GM19238 (cell line): ENCODE measurements around the gene RAX2.
"Not testable (repeated sequence)": the region's sequence is repeated elsewhere in the genome, so short reads cannot be mapped to it uniquely, and the experiment has no call there.

Source experiments
- DNase-seq: peaks from one replicate; pipeline ENCODE4 v3.0.0; 2011; ENCODE audit warnings: low spot score; ENCODE audit not compliant: insufficient read length

RAX2 gene

DNA sequence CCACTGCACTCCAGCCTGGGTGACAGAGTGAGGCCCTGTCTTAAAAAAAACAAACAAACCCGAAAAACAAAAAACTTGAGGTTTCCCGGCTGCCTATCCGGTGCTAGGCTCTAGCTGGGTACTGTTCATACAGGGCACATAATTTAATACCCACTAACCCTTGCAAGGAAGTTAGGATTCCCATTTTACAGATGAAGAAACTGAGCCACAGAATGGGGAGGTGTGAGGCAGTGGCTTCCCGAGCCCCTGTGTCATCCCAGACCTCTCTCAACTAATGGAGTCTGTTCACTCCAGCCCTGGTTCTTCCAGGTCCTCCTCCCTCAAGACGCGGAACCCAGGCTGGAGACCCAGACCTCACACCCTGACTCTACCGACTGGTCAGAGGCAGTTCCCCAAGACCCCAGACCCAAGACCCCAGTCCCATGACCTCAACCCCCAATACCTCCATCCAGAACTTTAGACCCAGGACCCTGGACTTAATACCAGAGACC lies 11.1 kb downstream of the RAX2 start:
- no peak for DNase-seq

DNA sequence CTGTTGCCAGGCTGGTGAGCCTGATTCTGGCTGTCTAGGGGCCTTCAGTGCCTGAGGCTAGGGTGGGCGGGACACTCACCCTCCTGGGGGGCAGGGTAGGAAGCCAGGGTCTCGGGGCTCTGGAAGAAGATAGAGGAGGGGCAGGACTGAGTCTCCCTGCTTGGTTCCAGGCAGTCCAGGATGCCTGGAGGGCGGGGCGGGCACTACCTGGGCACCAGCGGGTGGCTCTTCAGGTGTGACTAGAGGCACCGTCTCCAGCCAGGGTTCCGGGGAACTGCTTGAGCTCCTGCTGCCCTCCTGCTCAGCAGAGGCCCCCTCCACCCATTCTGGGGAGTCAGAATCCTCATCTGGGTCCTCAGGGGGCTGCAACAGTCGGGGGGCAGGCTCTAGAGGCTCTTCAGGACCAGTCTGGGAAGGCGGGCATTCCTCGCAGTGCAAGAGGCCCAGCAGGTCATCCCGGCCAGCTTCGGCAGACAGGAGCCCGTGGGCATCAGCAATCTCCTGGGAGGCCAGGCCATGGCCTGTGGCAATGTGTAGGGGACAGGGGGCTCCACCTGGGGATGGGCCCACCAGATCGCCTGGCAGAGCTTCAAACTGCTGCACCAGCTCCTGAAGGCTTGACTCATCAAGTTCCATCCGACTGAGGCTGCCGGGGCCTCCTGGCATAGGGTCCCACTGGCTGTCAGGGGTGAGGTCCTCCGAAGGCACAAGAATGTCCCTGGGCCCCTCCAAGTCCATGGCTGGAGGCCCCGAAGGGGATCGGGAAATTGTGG lies 12.4 kb downstream of the RAX2 start:
- no peak for DNase-seq

DNA sequence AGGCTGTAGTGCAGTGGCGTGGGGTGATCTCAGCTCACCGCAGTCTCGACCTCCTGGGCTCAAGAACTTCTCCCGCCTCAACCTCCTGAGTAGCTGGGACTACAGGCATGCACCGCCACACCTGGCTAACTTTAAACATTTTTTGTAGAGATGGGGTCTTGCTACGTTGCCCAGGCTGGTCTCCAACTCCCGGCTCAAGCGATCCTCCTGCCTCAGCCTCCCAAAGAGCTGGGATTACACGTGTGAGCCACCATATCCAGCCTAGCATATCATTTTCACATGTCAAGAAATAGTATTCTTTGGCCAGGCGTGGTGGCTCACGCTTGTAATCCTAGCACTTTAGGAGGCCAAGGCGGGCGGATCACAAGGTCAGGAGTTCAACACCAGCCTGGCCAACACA lies 13.7 kb downstream of the RAX2 start:
- not testable (repeated sequence) for DNase-seq

DNA sequence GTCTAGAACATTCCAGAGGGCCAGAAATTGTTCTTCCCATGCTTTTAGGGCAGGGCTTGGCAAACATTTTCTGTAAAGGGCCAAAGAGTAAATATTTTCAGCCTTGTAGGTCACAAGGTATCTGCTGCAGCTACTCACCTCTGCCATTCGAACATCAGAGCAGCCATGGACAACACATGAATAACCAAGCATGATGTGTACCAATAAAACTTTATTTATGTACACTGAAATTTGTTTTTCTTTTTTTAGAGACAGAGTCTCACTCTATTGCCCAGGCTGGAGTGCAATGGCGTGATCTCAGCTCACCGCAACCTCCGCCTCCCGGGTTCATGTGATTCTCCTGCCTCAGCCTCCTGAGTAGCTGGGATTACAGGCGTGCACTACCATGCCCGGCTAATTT lies 14.3 kb downstream of the RAX2 start:
- not testable (repeated sequence) for DNase-seq

DNA sequence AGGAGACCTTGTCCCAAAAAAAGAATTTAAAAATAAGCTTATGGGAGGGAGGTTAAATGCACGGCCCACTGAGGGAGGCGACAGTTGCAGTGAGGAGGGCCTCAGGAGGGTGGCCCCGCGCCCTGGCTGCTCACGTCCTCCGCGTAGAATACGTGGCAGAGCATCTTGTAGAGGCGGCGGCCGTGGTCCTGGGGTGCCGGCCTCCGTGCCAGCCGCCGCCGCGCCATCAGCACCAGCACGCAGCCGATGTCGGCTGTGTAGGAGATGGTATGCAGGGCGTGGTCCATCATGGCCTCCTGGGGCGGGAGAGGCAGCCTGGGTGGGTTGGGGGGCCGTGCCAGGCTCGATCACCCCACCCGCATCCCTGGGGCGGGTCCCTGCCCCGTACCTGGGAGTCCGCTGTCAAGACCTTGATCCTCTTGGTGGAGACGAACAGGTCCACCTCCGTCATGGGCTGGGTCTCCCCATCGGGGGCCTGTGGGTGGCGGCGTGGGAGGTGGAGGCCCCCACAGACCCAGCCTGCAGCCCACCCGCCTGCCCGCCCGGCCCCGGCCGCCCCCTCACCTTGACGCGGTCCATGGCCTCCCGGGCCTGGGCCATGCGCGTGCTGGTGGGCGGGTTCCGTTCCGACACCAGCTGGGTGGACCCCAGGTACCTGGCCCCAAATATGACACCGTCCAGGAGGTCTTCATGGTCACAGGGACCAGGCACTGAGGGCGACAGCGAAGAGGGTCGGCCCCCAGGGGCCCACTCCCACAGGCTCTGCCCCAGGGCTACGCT lies 18.2 kb downstream of the RAX2 start:
- no peak for DNase-seq

DNA sequence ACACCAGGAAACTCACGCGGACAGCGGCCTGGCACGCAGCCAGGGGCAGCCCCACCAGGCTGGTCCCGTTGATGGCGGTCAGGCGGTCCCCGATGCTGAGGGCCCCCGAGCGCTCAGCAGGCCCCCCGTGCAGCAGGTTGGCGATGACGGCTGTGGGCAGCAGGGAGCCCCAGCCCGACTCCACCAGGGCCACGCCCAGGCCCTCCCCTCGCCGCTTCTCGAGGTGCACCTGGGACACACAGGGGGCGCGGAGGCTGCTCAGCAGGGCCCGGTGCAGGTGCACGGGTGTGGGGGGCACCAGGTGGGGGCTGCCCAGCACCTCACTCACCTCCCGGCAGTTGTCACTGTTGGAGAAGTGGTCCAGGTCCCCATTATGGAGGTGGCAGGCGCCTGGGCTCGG lies 19.5 kb downstream of the RAX2 start:
- no peak for DNase-seq

DNA sequence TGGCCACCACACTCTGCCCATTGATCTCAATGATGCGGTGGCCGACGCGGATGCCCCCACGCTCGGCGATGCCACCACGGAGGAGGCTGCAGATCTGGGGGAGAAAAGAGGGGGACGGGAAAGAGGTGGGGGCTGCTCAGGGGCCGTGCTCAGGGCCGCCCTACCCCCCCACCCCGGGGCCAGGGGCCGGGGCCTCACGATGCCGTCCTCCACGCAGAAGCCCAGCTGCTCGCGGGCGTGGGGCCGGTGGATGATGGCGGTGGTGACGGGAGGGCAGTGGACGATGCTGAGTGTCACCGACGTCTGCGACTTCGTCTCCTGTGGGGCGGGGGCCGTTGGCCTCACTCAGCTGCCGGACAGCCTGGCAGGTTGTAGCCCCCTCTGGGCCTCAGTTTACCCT lies 20.8 kb downstream of the RAX2 start:
- DNase-seq = no peak

DNA sequence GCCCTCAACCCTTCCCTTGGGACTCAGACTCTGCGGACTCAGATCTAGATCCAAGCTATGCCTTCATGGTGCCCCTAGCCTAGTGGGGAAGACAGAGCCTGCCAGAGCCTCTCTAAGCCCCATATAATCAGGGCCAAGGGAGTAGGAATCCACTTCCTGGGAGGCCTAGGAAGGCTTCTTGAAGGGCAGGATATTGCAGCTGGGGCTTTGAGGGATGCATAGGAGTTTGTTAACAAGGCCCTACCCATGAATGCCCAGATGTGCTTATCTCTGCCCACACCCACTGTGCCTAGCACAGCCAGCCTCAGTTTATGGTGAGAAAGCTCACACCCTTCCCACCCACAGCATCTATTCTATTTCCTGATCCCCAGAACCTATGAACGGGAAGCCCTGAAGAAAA lies 21.8 kb downstream of the RAX2 start:
- no peak for DNase-seq

DNA sequence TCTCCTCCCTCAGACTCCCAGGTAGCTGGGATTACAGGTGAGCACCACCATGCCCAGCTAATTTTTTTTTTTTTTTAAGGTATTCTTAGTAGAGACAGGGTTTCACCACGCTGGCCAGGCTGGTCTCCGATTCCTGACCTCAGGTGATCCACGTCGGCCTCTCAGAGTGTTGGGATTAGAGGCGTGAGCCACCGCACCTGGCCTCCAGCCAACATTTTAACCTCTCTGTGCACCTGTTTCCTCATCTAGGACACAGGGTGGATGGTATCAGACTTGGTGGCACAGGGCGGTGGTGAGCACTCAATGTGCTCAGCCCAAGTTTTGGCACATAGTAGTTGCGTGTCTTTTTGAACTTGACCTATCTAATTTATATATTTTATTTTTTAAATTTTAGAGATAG lies 23.1 kb downstream of the RAX2 start:
- DNase-seq = no peak

DNA sequence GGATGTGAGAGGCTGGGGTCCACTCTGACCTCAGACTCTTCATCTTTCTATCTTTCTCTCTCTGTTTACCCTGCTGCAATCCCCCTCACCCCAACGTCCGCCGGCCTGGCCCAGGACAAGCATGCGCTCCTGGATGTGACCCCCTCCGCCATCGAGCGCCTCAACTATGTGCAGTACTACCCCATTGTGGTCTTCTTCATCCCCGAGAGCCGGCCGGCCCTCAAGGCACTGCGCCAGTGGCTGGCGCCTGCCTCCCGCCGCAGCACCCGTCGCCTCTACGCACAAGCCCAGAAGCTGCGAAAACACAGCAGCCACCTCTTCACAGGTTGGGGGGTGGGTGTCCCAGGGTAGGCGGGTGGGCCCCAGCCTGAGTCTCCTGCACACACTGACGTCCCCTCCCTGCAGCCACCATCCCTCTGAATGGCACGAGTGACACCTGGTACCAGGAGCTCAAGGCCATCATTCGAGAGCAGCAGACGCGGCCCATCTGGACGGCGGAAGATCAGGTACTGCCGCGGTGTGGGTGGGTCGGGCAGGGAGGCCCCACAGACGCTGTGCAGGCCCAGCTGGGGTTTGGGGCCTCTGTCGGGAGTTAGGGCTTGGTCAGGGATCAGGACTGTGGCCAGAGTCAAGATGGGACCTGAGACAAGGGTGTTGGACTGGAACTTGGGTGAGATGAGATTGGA lies 25.5 kb downstream of the RAX2 start:
- DNase-seq = no peak

DNA sequence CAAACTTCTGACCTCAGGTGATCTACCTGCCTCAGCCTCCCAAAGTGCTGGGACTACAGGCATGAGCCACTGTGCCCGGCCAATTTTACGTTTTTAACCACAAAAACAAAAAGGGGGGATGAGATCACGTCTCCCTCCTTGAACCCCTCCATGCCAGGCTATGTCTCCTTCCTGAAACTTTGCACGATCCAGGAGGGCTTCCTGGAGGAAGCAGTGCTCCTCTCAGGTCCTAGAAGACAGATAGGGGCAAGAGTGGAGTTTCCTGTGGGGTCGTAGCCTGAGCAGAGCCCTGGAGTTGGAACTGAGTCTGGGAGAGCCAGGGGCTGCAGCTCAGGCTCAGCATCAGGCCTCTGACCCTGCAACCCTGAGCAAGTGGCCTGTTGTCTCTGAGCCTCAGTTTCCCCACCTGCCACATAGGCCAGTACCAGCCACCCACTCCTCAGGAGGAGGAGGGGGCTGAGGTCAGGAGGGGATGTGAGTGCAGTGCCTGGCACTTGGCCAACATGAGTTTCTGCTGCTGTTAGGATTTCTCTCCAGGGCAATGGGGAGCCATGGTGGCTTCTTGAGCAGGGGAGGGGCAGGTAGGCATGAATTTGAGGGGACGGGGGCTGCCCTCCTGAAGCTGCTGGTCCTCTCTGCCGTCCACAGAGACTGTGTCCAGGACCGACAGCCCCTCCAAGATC lies 26.5 kb downstream of the RAX2 start:
- DNase-seq = no peak

DNA sequence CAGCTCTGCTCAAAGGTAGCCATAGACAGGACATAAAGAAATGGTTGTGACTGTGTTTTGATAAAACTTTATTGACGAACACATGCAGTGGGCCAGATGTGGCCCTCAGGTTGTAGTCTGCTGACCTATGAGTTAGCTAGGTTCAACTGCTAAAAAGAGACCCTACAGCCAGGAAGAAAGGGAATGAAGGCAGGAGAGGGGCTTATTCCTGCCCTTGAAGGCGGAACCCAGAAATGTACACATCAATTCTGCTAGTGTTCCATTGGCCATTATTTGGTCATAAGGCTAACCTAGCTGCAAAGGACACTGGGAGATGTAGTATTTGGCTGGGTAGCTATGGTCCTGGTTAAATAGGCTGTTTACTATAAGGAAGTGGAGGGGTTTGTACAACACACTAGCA lies 28.5 kb downstream of the RAX2 start:
- no peak for DNase-seq

DNA sequence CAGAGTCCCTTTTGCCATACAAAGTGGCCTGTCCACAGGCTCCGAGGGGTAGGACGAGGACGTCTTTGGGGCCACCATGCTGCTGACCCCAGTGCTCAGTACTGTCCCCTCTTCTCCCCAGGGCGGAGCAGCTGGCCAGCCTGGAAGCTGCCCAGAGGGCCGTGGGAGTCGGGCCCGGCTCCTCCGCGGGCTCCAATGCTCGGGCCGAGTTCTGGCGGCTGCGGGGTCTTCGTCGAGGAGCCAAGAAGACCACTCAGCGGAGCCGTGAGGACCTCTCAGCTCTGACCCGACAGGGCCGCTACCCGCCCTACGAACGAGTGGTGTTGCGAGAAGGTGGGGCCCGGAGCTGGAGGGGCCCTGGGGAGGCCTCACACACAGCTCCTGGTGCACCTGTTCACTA lies 31.6 kb downstream of the RAX2 start:
- DNase-seq = no peak

DNA sequence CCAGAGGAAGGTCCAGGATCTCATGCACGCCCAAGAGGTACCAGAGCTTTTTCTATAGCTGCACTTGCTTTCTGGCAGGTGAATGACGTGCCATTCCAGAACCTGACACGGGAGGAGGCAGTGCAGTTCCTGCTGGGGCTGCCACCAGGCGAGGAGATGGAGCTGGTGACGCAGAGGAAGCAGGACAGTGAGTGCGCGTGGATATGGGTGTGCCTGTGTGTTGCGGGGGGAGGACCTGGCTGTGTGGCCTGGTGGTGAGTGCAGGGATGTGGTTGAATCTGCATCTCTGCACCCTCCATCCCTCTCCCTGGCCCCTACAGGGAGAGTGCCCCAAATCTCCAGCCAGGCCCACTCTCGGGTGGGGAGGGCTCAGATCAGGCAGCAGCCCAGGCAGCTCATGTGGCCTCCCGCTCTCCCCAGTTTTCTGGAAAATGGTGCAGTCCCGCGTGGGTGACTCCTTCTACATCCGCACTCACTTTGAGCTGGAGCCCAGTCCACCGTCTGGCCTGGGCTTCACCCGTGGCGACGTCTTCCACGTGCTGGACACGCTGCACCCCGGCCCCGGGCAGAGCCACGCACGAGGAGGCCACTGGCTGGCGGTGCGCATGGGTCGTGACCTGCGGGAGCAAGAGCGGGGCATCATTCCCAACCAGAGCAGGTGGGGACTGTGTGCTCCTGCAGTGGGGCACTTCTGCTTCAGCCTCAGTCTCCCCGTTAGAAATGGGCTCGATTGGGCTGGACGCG lies 33.4 kb downstream of the RAX2 start:
- no peak for DNase-seq

DNA sequence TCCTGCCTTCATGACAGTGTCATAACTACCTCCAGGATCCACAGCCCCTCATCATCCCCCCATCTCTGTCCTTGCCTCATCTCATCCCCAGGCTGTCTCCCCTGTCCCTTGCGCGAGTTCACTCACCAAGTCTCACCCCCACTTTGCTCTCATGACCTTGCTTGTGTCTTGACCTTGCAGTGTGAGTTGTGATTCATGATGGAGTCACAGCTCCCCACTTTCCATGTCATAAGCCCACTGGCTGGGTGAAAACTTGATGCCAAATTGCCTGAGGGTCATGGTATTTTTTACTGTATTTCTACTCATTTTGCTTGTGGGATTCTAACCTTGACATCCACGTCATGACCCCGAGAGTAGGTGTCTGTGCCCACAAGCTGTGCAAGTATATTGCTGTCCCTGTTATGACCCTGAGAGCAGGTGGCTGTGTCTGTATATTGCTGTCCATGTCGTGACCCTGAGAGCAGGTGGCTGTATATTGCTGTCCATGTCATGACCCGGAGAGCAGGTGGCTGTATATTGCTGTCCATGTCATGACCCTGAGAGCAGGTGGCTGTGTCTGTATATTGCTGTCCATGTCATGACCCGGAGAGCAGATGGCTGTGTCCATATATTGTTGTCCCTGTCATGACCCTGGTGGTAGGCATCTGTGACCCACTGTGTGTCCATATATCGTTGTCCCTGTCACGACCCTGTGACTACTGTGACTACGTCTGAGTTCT lies 34.4 kb downstream of the RAX2 start:
- DNase-seq = no peak

DNA sequence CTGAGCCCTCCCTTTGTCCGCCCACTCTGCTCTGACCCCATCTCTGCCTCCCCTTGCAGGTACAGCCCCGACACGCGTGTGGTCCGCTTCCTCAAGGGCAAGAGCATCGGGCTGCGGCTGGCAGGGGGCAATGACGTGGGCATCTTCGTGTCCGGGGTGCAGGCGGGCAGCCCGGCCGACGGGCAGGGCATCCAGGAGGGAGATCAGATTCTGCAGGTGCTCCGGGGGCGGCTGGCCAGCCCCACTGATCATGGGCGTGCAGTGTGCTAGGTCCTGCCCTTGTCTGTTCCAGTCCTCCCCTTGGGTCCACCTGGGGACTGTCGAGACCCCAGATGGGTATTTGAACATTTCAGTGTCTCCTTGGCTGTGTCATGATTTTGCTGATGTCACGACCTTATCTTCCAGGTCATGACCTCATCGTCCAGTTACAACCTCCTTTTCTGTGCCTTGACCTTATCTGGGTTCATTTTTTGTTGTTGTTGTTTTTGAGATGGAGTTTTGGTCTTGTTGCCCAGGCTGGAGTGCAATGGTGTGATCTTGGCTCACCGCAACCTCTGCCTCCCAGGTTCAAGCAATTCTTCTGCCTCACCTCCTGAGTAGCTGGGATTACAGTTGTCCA lies 35.8 kb downstream of the RAX2 start:
- no peak for DNase-seq

DNA sequence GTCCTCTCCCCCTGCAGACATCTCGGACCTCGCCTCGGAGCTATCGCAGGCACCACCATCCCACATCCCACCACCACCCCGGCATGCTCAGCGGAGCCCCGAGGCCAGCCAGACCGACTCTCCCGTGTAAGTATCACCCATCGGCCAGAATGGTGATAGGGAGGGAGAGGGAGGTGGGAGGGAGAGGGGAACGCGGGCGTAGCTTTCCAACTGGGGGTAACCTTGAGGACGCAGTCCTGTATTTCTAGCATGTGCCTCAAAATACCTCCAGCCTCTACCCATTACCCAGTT lies 37.8 kb downstream of the RAX2 start:
- DNase-seq = no peak

DNA sequence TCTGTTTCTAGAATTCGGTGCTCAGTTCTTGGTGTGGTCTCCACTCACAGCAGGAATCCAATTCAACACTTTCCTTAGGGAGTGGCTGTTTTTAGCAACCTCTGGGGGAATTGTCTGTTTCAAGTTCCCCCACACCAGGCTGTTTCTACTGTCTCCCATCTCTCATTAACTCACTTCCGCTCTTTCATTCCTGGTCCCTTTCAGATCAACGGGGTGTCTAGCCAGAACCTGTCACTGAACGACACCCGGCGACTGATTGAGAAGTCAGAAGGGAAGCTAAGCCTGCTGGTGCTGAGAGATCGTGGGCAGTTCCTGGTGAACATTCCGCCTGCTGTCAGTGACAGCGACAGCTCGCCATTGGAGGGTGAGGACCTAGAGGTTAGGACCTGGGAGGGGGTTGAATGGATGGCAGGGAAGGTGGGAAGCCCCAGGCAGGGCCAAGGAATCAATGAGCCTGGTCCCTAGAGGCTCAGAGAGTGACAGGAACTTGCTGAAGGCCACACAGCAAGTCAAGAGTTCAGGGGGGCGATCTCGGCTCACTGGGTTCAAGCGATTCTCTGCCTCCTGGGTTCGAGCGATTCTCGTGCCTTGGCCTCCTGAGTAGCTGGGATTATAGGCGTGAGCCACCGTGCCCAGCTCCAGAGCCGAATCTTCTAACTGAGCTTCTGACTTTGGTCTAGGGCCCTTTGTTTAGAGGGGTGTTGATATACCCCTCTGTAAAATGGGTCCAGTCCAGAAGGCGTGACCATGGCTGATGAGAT lies 38.3 kb downstream of the RAX2 start:
- DNase-seq = no peak

DNA sequence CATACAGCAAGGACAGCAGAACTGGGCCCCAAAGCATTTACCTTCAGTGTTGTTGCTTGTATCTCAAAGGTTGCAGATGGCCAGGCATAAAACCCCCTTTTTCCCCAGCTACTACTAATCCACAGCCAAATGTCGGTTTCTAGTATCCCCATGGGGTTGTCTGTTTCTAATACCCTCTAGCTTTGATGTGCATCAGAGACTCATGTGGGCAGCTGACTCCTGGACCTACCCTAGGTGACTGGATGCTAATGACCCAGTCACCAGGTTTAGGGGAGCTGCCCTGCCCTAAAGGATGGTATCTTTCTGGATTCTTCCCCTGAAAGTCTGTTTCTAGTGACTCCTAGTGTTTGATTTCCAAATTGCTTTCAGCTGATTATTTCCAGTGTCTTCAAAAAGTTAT lies 39.9 kb downstream of the RAX2 start:
- no peak for DNase-seq
